Activated effector memory CD4-positive, alpha-beta T cell treated with anti-CD3 and anti-CD28 coated beads, Interleukin-2, amount 50 U/mL, for 16 hours (primary cell): Measurements from ENCODE around the gene SPEN.
"Not testable (repeated sequence)": the region's sequence is repeated elsewhere in the genome, so short reads cannot be mapped to it uniquely, and the experiment has no call there.

ENCODE experiments used
- DNase-seq: peaks from one replicate; pipeline ENCODE4 v3.0.0-alpha.2; 2020

SPEN gene

DNA sequence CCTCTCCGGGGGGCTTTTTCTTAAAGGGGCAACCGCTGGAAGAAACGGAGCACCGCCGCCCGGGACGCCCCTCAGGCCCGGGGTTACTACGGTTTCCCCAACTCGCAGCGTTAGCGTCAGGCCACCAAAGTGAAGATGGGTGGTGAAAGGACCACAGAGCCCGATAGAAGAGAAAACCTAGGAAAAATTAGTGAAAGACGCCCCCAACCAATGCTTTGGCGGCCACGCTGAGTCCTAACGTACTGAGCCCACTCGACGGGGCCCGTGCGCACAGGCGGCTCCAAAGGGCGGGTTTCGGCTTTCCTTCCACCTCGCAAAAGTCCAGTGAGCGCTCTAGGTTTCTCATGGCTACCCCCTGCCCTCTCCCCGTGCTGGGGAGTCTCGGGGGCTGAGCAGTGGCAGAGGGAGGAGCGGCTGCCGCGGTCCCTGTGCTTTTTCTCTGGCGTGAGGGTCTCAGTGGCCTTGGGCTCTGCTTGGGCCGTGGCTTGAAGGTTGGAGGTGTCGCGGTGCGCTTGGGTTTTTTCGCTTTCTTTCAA is 12.2 kb upstream of the SPEN start:
- no peak for DNase-seq

DNA sequence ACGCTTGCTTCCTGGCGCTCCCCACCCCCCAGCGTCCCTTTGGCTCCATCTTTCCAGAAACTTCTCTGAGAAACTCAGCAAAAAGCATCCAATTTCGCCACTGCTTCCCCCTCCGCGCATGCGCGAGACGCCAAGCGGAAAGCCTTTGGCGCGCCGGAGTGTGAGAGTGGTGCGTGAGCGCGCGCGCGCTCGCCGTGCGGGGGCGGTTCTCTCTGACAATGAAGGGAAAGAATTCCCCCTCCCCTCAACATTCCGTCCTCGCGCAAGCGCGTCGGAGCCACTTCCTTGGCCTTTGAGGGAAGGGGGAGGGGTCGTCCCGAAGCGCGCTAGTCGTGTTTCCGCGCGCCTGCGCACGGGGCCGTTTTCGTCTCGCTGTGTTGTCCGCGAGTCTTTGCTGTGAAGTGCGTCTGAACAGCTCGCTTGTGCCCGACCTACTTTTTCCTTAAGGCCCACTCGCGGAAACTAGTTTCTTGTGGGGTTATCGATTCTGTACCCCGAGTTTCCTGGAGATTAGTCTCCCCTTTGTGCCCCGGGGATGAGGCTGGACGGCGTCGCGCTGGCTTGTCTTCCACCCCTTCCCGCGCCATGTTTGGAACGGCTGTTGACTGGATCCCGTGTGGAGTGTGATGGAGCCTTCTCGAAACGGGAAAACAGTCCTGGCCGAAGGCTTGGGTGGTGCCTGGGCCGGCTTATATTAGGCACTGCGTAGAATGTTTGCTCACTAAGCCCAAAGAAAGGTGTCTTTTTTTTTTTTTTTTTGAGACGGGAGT is 11.6 kb upstream of the SPEN start:
- DNase-seq = peak; percentile 100

DNA sequence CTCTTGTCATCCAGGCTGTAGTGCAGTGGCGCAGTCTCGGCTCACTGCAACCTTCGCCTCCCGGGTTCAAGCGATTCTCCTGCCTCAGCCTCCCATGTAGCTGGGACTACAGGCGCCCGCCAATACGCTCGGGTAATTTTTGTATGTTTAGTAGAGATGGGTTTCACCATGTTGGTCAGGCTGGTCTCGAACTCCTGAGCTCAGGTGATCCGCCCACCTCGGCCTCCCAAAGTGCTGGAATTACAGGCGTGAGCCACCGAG is 11.1 kb upstream of the SPEN start:
- DNase-seq = not testable (repeated sequence)

DNA sequence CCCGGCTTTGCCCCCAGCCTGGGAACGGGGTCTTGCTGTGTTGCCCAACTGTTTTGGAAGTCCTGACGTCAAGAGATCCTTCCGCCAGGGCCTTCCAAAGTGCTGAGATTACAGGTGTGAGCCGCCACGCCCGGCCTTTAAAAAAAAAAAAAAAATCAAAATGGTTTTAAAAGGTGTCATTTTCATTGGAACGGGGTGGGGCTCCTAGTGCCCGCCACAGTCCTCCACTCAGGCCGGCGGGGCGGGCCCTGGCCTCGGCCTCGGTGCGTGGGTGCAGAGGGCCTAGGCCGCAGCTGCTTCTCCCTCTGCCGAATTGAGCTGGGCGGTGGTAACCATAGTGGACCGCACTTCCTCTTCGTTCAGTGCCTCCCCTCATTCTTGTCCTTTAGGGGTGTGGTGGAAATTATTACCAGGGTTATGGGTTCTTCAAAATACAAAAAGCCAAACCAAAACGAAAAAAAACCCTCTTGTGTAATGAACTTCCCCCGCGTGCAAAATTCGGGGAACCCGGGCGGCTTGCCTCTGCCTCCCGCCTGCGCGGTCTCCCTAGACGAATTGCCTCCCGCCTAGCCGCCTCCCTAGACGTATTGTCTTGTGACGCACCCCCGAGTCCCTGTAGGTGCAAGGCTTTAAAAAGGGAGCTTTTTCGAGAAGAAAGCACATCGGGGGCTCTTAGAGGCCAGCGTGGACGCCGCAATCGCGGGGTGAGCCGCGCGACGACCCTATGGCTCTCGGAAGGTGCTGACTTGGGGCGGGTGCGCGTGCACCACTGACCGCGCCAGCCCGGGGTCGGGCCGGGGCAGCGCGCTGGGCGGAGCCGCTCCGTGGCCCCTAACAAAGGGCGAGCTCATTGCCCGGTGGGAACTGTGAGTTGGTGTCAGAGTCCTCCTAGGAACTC is 10.5 kb upstream of the SPEN start:
- DNase-seq = peak; percentile 85

DNA sequence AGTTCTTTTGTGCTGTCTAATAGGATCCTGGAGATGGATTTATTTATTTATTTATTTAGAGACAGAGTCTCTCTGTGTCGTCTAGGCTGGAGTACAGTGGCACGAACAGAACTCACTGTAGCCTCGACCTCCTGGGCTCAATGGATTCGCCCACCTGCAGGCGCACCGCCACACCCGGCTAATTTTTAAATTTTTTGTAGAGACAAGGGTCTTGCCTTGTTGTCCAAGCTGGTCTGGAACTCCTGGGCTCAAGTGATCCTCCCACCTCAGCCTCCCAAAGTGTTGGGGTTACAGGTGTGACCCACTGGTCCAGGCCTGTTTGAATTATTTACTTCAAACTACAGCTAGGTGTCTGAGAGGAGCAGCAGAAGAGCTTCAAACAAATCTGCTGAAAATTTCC is 9.6 kb upstream of the SPEN start:
- DNase-seq = no peak

- DNase-seq = no peak
Measured at GRCh38 chr1:15838721-15839120, 8.8 kb upstream of the SPEN start.

- no peak for DNase-seq
Measured at GRCh38 chr1:15843826-15844572, 3.5 kb upstream of the SPEN start.

DNA sequence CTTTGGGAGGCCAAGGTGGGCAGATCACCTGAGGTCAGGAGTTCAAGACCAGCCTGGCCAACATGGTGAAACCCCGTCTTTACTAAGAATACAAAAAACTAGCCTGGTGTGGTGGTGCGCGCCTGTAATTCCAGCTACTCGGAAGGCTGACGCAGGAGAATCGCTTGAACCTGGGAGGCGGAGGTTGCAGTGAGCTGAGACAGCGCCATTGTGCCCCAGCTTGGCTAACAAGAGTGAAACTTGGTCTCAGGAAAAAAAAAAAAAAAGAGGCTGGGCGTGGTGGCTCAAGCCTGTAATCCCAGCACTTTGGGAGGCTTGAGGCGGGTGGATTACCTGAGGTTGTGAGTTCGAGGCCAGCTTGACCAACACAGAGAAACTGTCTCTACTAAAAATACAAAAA is 1.5 kb upstream of the SPEN start:
- DNase-seq = not testable (repeated sequence)

GRCh38 chr1:15847893-15848142 is 311 bp downstream of the SPEN start:
- DNase-seq = no peak

DNA sequence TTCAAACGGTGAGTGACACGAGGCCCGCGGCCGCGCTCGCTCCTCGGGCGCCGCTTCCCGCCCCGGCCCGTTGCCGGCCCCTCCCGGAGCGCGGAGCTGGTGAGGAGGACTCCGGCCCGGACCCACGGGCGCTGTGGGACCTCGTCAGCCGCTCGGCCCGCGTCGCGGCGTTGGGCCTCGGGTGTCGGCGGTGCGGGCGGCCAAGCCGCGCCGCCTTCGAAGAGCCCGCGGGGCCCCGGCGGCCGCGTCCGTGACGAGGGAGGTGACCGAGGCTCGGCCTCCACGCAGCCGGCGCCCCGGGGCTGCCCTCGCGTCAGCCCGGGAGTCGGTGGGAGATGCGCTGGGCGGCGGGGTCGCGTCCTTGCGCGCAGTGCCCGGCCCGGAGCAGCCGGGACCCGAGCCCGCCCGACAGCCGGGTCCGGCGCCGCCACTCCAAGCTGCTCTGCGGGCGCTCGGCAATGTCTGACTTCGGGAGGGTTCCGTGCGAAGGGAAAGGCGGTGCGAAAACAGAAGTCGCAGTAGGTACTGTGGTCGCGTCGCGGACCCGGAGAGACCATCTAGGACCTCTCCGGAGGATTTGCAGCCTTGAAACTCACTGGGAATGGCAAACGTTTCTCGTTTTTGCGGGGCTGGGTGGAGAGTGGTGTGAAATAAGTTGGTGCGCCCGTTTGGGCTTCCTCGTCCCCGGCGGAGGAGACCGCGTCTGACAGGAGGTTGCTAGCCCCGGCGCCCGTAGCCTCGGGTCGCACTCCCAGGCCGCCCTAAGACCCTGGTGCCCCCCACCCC is 829 bp downstream of the SPEN start:
- DNase-seq = peak; percentile 85

DNA sequence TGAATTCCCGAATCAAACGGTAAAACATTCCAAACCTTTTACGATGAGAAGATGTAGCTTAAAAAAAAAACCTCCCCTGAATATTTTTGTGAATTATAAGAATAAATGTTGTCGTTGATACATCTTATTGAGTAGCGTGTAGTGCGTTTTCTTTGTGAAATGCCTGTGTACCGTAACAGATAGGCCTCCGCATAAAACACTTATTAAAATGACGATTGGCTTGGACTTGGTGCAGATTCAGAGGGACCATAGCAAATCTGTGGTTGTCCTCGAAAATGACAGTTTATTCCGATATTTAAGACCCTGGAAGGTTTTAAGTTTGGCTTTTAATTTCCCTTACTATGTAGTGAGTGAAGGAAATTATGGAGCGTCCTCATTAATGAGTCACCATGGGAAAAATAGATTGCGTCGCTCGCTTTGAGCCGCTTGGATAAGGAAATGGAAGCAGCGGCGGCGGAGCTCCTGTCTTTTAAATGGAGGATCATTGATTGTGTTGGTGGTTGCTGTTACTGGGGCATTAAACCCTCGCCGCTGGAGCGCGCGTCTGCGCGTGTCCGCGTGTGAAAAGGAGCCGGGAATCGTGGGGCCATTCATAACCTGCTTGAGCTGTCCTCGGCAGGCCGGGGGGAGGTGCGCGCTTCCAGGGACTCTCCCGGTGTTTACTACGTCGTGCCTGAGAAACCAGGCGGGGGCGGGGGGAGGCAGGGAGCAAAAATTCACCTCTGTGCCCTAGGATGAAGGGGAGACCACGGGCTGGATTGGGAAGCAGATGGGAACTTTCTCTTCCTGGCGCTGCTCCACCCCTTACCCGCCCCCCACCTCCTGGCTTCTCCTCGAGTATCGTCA is 1.6 kb downstream of the SPEN start:
- DNase-seq = peak; percentile 90

DNA sequence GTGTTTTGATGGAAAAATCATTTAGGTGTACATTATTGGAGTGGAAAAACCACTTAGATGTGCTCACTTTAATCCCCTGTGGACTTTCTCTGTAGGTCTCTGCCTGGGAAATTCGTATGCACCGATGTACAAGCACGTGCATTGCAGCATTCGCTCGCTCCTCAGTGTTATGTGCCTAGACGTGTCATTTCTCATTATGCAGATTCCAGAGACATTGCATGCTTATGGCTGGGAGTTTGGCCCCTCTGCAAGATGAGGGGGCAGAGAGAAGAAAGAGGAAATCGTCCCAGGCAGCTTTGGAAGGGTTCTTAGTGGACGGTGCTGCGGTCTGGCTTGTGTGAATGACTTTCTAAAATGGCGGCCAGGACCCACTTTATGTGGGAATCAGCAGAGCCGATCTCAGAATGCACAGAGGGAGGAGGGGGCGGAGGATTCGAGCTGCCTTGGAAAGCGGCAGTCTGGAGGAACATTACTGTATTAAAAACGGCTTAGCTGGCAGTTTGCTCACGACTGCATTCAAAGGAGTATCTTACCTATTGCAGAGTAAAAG is 2.3 kb downstream of the SPEN start:
- DNase-seq = peak; percentile 74

GRCh38 chr1:15850471-15851001 is 3.0 kb downstream of the SPEN start:
- no peak for DNase-seq

DNA sequence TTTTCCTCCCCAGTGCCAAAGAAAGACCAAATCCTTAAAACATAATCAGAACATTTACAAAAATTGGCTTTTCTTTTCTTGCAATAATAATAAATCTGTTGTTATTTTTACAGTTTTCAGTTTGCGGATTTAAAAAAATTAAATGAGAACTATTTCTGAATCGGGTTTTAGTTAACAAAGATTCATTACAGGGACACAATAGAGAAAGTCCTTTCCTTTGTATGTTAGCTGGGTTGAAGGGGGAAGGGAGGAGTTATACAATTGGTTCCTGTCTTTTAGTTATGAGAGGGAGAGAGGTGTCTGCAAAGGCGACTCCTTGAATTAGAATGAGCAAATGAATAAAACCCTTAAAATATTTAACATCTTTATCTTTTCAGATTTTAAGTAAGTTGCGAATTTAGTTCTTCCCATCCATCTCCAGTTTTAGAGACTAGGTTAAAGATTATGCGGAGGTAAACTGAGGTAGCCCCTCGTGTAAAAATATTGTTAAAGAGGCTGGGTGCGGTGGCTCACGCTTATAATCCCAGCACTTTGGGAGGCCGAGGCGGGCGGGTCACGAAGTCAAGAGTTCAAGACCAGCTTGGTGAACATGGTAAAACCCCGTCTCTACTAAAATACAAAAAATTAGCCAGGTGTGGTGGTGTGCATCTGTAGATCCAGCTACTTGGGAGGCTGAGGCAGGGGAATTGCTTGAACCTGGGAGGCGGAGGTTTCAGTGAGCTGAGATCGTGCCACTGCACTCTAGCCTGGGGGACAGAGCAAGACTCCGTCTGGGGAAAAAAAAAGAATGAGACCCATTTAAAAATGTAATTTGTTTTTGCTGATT is 3.9 kb downstream of the SPEN start:
- DNase-seq = no peak

DNA sequence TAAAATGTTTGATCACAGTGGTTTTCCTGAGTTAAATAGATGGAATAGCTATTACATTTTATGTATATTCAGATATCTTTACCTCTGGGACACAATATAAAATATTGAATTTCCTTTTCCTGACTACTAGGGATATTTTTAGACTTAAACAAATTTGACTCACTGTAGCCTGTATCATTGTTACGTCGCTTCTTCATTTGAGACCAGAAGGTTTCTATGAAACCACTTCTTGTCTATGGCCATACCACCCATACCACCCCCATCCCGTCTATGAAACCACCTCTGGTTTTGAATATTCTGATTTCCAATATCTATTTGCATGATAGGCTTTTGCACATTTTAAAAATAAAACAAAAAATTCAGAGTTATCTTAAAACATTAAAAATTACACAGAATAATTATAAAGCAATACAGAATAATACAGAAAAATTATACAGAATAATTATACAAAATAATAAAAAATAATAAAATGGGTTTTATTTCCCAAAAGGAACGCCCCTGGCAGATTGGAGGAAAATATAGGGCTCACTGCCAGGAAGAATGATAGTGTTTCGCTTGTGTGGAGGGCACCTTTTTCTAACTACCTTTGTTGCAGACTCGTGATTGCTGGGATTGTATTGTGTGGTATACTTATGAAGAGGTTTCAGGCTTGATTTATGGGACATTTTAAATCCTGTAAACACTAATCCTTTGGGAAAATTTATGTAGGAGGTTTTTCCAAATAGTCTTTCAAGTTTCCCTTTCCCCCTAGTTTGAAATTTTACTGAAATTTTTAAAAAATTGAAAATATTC is 4.7 kb downstream of the SPEN start:
- no peak for DNase-seq

DNA sequence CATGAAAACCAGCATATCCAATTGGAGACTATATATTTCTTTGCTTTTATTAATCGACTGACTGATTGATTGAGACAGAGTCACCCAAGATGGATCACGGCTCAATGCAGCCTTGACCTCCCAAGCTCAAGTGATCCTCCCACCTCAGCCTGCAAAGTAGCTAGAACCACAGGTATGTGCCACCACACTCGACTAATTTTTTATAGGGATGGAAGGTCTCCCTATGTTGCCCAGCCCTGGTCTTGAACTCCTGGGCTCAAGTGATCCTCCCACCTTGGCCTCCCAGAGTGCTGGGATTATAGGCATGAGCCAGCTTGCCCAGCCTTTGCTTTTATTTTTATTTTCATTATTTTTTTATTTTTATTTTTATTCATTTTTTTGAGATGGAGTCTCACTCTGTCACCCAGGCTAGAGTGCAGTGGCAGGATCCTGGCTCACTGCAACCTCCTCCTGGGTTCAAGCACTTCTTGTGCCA is 5.4 kb downstream of the SPEN start:
- no peak for DNase-seq

- no peak for DNase-seq
Measured at GRCh38 chr1:15856888-15857287, 9.4 kb downstream of the SPEN start.

GRCh38 chr1:15858069-15858670 is 10.7 kb downstream of the SPEN start:
- no peak for DNase-seq
